Panc1 (cell line): ENCODE data around the gene TSKU. TPM values are rescaled to one million over a fixed set of nuclear protein-coding genes. Genes with fewer than 3 reads are reported as not detected.

ENCODE experiments used
- ATAC-seq: fragments of 200-7000 bp; cut with Tn5 transposase; 2 replicates; pipeline ENCODE4 v1.9.1; 2020; ENCODE audit warnings: mild to moderate bottlenecking, moderate library complexity
- BruUV-seq: library from RNA; stranded (reverse); fragments of 400-500 nt; replicated peaks from 2 replicates; lab custom pipeline; 2021; lab: Mats Ljungman, UMichigan
- CTCF ChIA-PET: fragments of 300-600 bp; sonication (Branson Sonifier 250); formaldehyde crosslinking; loops from one replicate; lab custom pipeline; 2022; ENCODE audit warnings: antibody characterized with exemption; lab: Charles Lee
- POLR2A ChIA-PET: fragments of 300-600 bp; sonication (Branson Sonifier 250); formaldehyde crosslinking; loops from one replicate; lab custom pipeline; 2022; ENCODE audit warnings: antibody characterized with exemption; lab: Charles Lee
- DNase-seq: peaks from one replicate; pipeline ENCODE4 v3.0.0-alpha.2; 2010; ENCODE audit warnings: low read depth, low spot score
- H3K27ac ChIP-seq: 2 replicates; pipeline ENCODE4 v1.5.1; 2011; ENCODE audit warnings: mild to moderate bottlenecking, low read length, inconsistent platforms
- H3K27me3 ChIP-seq: fragments of 200-500 bp; sonication (Bioruptor generic); 2 replicates; pipeline ENCODE4 v1.6.0; 2014; ENCODE audit warnings: low read length, inconsistent platforms; ENCODE audit not compliant: control insufficient read depth, insufficient read depth
- H3K36me3 ChIP-seq: fragments of 200-500 bp; sonication (Bioruptor generic); 2 replicates; pipeline ENCODE4 v1.5.1; 2014; ENCODE audit warnings: inconsistent platforms, mild to moderate bottlenecking, low read length, moderate library complexity; ENCODE audit not compliant: control insufficient read depth, insufficient read depth
- H3K4me1 ChIP-seq: 2 replicates; pipeline ENCODE4 v1.5.1; 2011; ENCODE audit warnings: inconsistent platforms, mild to moderate bottlenecking, low read length, moderate library complexity; ENCODE audit not compliant: control insufficient read depth, insufficient read depth
- H3K4me3 ChIP-seq, 2 experiments: 2 replicates each; pipeline ENCODE4 v1.5.1; 2011 to 2012; ENCODE audit warnings: low read depth in 2 of 2, low read length in 2 of 2, mild to moderate bottlenecking in 2 of 2, inconsistent platforms in 1 of 2, moderate library complexity in 1 of 2
- H3K9me3 ChIP-seq: fragments of 200-500 bp; sonication (Bioruptor generic); 2 replicates; pipeline ENCODE4 v1.5.1; 2014; ENCODE audit warnings: low read depth, mild to moderate bottlenecking, inconsistent platforms, low read length, moderate library complexity; ENCODE audit not compliant: control insufficient read depth, insufficient read depth
- CTCF ChIP-seq: fragments of 450-650 bp; IDR thresholded peaks from 2 replicates; pipeline ENCODE4 v1.5.1; 2017; ENCODE audit warnings: mild to moderate bottlenecking
- POLR2AphosphoS5 ChIP-seq: IDR thresholded peaks from 2 replicates; pipeline ENCODE4 v1.6.1; 2012; ENCODE audit warnings: mild to moderate bottlenecking, low read depth, low read length, moderate library complexity
- REST ChIP-seq, 2 experiments: IDR thresholded peaks; 2 replicates each; pipeline ENCODE4 v1.6.1; 2011 to 2012; ENCODE audit warnings: low read depth in 2 of 2, control low read depth in 1 of 2, low read length in 1 of 2, mild to moderate bottlenecking in 1 of 2, moderate library complexity in 1 of 2; ENCODE audit not compliant: insufficient read depth in 1 of 2
- SIN3A ChIP-seq: IDR thresholded peaks from 2 replicates; pipeline ENCODE4 v1.6.1; 2012; ENCODE audit warnings: low read depth, mild to moderate bottlenecking, low read length, moderate library complexity, borderline replicate concordance; ENCODE audit not compliant: insufficient read depth
- TCF7L2 ChIP-seq: IDR thresholded peaks from 2 replicates; pipeline ENCODE4 v1.6.1; 2011; ENCODE audit warnings: mild to moderate bottlenecking, low read depth, low read length, inconsistent platforms
- in situ Hi-C: cut with HindIII; loops from 2 replicates; pipeline ENCODE4 v1.10.0; 2016; ENCODE audit warnings: low sequenced_read_pairs, low pct_unique_long_range_greater_than_20kb
- intact Hi-C: fragments of 100-400 bp; cut with micrococcal nuclease; formaldehyde crosslinking; loops from one replicate; pipeline ENCODE4 v1.10.0; 2022; ENCODE audit not compliant: unreplicated experiment
- total RNA-seq: library from RNA; stranded (reverse); gene quantifications from one replicate; pipeline ENCODE4 v1.2.1, GENCODE V29; 2021; ENCODE audit not compliant: unreplicated experiment

The TSKU gene
- total RNA-seq, 1 experiment from 2014 or later, result 31.4 TPM

- ChIA-PET POLR2A (no interaction called here), CTCF (no interaction called here)
- H3K9me3 ChIP-seq, result no peaks in the 10 kb centered on the region
- no peak overlapping the region for H3K27ac ChIP-seq
- no peaks in the 10 kb centered on the region for H3K27me3 ChIP-seq
- no peaks in the 10 kb centered on the region; the same call in 1 of the 2 replicates for H3K4me1 ChIP-seq
- intact Hi-C loops, result no loop called here
- H3K4me3 ChIP-seq, result no peak overlapping the region
- DNase-seq (no peak), ATAC-seq (no peak)
- no TSS peak for BruUV-seq
- in situ Hi-C loops, result no loop called here
- H3K36me3 ChIP-seq, result no peaks in the 10 kb centered on the region
- TF ChIP-seq TCF7L2, result no peak
- TF ChIP-seq REST (IDR thresholded peaks at IDR 0.05; ENCODE audit: insufficient read depth in 1 of 2, low read depth in 2 of 2, low read length in 1 of 2), result no peak
- TF ChIP-seq SIN3A, result no peak
- TF ChIP-seq CTCF, result no peak
- TF ChIP-seq POLR2AphosphoS5, result no peak
These were observed 23.6 kb upstream of the TSKU start for GRCh38 chr11:76759517-76759916.

- TF ChIP-seq REST (IDR thresholded peaks at IDR 0.05; ENCODE audit: insufficient read depth in 1 of 2, low read depth in 2 of 2, low read length in 1 of 2), result no peak
- no peak for TF ChIP-seq POLR2AphosphoS5
- TF ChIP-seq TCF7L2, result no peak
- TF ChIP-seq CTCF, result no peak
- TF ChIP-seq SIN3A, result no peak
- Histone ChIP-seq H3K27ac (no peak overlapping the region), H3K4me3 (no peak overlapping the region), H3K4me1 (no peaks in the 10 kb centered on the region; the same call in 1 of the 2 replicates), H3K27me3 (no peaks in the 10 kb centered on the region), H3K9me3 (no peaks in the 10 kb centered on the region), H3K36me3 (no peaks in the 10 kb centered on the region)
- CTCF ChIA-PET, result no interaction called here
- ATAC-seq (no peak), DNase-seq (no peak)
- POLR2A ChIA-PET, result no interaction called here
- intact Hi-C loops (no loop called here), in situ Hi-C loops (no loop called here)
- no TSS peak for BruUV-seq
These were observed 22.9 kb upstream of the TSKU start for GRCh38 chr11:76760236-76760635.
